ENCODE measurements around the gene BTBD1.

DNA sequence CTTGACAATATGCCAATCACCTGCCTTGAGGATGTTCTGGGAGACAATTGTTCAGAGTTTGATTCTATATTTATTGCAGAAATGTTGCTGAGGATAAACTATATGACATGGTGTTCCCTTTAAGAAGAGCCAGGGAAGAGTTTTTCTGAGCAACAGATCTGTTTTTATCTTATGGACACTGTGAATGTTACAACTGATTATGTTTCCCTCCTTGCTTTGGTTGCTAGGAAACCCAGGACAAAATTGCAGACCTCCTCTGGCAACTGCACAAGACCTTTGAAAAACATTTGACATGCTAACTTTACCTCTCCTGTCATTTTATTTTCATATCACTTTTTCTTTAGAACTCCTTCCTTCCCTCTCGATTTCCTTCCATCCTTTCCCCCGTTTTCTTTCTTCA is 32.2 kb upstream of the BTBD1 start:
- TF ChIP-seq, protein P1, sequence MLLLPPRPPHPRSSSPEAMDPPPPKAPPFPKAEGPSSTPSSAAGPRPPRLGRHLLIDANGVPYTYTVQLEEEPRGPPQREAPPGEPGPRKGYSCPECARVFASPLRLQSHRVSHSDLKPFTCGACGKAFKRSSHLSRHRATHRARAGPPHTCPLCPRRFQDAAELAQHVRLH (tag by site-specific recombination; IDR thresholded peaks at IDR 0.05): no peak
- TF ChIP-seq SETDB1 (IDR thresholded peaks at IDR 0.05; ENCODE audit: insufficient read length, low read length) (no peak), ZEB2 (tag by site-specific recombination; IDR thresholded peaks at IDR 0.05) (no peak), PRDM10 (tag by site-specific recombination; IDR thresholded peaks at IDR 0.05) (no peak), ZNF670 (tag by site-specific recombination; IDR thresholded peaks at IDR 0.05; ENCODE audit: low read depth) (no peak), CTCF (tag by site-specific recombination; IDR thresholded peaks at IDR 0.05) (no peak), ZNF350 (tag by site-specific recombination; IDR thresholded peaks at IDR 0.05) (no peak), ZNF302 (tag by site-specific recombination; IDR thresholded peaks at IDR 0.05; ENCODE audit: low read depth) (no peak), SCRT2 (tag by site-specific recombination; IDR thresholded peaks at IDR 0.05) (no peak), MEIS1 (CRISPR knock-in tag; IDR thresholded peaks at IDR 0.05; ENCODE audit: borderline replicate concordance) (no peak)

Data from HEK293 (cell line).